GM19239 (cell line): ENCODE results near the gene OR4B1.

Source experiments
- DNase-seq: peaks from one replicate; pipeline ENCODE4 v3.0.0; 2011; ENCODE audit warnings: low spot score; ENCODE audit not compliant: insufficient read length
- FAIRE-seq: peaks from 2 replicates; lab custom pipeline; 2011; peaks lifted over from hg19 to GRCh38; lab: Jason Lieb, UNC

OR4B1 gene

GRCh38 chr11:48248902-48249301 lies 32.3 kb downstream of the OR4B1 start:
- no peak for FAIRE-seq

GRCh38 chr11:48261600-48261999 lies 45.0 kb downstream of the OR4B1 start:
- FAIRE-seq = no peak
- DNase-seq = no peak

More at GRCh38 chr11:48248902-48249301, 32.3 kb downstream of the OR4B1 start:
- no peak for DNase-seq

GRCh38 chr11:48263423-48263911 lies 46.9 kb downstream of the OR4B1 start, which contains the start of gene OR4X1:
Gene OR4X1 (plus strand): TSS chr11:48263861. CDS start chr11:48263861, 0 bp downstream.
- DNase-seq (no peak), FAIRE-seq (no peak)
